SK-N-MC (cell line): ENCODE measurements around the gene ACVRL1.

Experiments used
- EZH2 ChIP-seq: fragments of 200-600 bp; sonication (generic); IDR thresholded peaks from one replicate; pipeline ENCODE4 v1.6.1; 2017; ENCODE audit warnings: antibody characterized with exemption
- POLR2AphosphoS5 ChIP-seq: IDR thresholded peaks from 2 replicates; pipeline ENCODE4 v1.6.1; 2012; ENCODE audit warnings: mild to moderate bottlenecking, low read depth, low read length, borderline replicate concordance

DNA sequence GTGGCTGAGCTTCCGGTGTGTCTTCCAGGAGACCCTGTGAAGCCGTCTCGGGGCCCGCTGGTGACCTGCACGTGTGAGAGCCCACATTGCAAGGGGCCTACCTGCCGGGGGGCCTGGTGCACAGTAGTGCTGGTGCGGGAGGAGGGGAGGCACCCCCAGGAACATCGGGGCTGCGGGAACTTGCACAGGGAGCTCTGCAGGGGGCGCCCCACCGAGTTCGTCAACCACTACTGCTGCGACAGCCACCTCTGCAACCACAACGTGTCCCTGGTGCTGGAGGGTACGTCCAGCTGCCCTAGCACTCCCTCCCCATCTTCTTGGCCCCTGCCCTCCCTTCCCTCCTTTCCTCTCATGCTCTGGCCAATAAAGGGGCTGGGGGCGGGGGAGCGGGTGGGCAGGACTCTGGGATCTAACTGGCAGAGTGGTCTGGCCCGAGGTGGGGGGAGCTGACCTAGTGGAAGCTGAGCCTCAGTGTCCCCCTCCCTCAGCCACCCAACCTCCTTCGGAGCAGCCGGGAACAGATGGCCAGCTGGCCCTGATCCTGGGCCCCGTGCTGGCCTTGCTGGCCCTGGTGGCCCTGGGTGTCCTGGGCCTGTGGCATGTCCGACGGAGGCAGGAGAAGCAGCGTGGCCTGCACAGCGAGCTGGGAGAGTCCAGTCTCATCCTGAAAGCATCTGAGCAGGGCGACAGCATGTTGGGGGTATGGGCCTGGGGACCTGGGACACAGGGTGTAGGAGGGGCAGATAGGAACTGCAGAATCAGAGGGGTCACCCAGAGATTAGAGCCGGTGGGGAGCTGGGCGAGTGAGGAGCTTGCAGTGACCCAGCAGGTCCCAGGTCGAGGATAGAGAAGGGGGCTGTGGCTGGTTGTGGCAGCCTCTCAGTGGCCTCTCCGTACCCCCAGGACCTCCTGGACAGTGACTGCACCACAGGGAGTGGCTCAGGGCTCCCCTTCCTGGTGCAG is 6.0 kb downstream of the ACVRL1 start:
- TF ChIP-seq POLR2AphosphoS5 (no peak), EZH2 (no peak)
